Measurements from ENCODE around the gene MARCHF3.

DNA sequence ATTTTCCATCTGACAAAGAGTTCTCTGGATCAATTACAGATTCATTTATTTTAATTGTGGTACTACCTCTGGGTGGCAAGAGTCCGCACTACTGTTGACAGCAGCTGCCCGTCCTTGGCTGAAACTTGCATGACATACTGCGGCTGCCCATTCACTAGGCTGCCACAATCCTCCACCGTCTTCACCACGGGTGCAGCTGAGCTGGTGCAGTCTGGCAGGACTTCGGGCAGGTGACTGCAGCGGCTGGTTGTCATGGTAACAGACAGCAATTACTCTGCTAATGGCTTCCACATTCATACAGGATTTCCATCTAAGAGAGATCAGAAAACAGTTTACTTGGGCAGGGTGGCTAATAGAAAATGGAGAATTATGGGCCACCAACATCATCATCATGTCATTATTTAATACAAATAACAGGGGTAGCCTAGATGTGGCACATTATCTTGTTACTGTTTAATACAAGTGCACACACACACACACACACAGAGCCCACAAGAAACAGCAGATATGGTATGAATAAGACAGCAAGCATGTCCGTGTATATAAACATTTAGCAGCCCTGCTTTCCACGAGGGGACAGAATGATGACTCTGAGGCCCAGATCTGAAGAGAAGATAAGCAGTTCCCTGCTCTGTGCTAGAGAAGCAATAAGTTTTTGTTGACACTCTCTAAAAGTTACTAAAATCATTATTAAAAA is 112.3 kb downstream of the MARCHF3 start:
- TF ChIP-seq, protein P1, sequence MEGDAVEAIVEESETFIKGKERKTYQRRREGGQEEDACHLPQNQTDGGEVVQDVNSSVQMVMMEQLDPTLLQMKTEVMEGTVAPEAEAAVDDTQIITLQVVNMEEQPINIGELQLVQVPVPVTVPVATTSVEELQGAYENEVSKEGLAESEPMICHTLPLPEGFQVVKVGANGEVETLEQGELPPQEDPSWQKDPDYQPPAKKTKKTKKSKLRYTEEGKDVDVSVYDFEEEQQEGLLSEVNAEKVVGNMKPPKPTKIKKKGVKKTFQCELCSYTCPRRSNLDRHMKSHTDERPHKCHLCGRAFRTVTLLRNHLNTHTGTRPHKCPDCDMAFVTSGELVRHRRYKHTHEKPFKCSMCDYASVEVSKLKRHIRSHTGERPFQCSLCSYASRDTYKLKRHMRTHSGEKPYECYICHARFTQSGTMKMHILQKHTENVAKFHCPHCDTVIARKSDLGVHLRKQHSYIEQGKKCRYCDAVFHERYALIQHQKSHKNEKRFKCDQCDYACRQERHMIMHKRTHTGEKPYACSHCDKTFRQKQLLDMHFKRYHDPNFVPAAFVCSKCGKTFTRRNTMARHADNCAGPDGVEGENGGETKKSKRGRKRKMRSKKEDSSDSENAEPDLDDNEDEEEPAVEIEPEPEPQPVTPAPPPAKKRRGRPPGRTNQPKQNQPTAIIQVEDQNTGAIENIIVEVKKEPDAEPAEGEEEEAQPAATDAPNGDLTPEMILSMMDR (IDR thresholded peaks at IDR 0.05; ENCODE audit: low read length): no peak
- TF ChIP-seq EZH2 (IDR thresholded peaks at IDR 0.05; ENCODE audit: borderline replicate concordance, low read length): no peak

Measured in OCI-LY1 (cell line).